SIG-M5 treated with dmso at 0.1 percent for 504 hours (cell line): Measurements from ENCODE around the gene GUK1.

Experiments
- DNase-seq: peaks from one replicate; lab custom pipeline; 2025; ENCODE audit not compliant: unreplicated experiment; lab: John Stamatoyannopoulos, UW

The GUK1 gene

GRCh38 chr1:228149406-228150119 lies 9.5 kb downstream of the GUK1 start, which contains the start of gene GJC2:
Gene GJC2, plus strand, starts transcription at chr1:228149930. Its CDS starts 7,829 bp downstream, at chr1:228157759.
- DNase-seq = no peak

GRCh38 chr1:228150120-228150460 lies 10.0 kb downstream of the GUK1 start:
- DNase-seq = no peak

- DNase-seq = no peak
Measured at GRCh38 chr1:228150461-228151179, 10.5 kb downstream of the GUK1 start.

GRCh38 chr1:228151180-228151925 lies 11.3 kb downstream of the GUK1 start:
- no peak for DNase-seq

GRCh38 chr1:228152097-228152917 lies 12.2 kb downstream of the GUK1 start:
- no peak for DNase-seq

- DNase-seq = no peak
Measured at GRCh38 chr1:228152918-228153258, 12.8 kb downstream of the GUK1 start.

- no peak for DNase-seq
Measured at GRCh38 chr1:228154021-228154669, 14.1 kb downstream of the GUK1 start.

GRCh38 chr1:228154670-228155571 lies 14.8 kb downstream of the GUK1 start:
- no peak for DNase-seq

GRCh38 chr1:228155596-228156514 lies 15.8 kb downstream of the GUK1 start:
- DNase-seq = no peak

- DNase-seq = no peak
Measured at GRCh38 chr1:228156515-228156881, 16.4 kb downstream of the GUK1 start.

GRCh38 chr1:228156941-228157728 lies 17.1 kb downstream of the GUK1 start:
- DNase-seq = no peak

GRCh38 chr1:228157729-228158126 lies 17.6 kb downstream of the GUK1 start:
- no peak for DNase-seq

- no peak for DNase-seq
Measured at GRCh38 chr1:228158151-228159007, 18.3 kb downstream of the GUK1 start.

- no peak for DNase-seq
Measured at GRCh38 chr1:228159008-228159665, 19.1 kb downstream of the GUK1 start.

- no peak for DNase-seq
Measured at GRCh38 chr1:228160201-228160761, 20.2 kb downstream of the GUK1 start.

- DNase-seq = no peak
Measured at GRCh38 chr1:228161362-228161761, 21.3 kb downstream of the GUK1 start.
